Measurements from ENCODE around the gene CACNG5. TPM values are rescaled to one million over a fixed set of nuclear protein-coding genes. Genes with fewer than 3 reads are reported as not detected.

The CACNG5 gene
- total and polyA plus RNA-seq, 2 donors (not counting 1 experiment from before 2014, with no cell fraction given) = not detected

GRCh38 chr17:66849851-66850580 is 15.1 kb downstream of the CACNG5 start:
- H3K27ac Mint-ChIP-seq = no peak overlapping the region
- no peaks in the 10 kb centered on the region for H3K4me1 Mint-ChIP-seq
- H3K27me3 Mint-ChIP-seq = no peaks in the 10 kb centered on the region
- H3K27ac ChIP-seq (ENCODE audit: low read length in 2 of 2) = no peak overlapping the region
- no peaks in the 10 kb centered on the region for H4K20me1 ChIP-seq (ENCODE audit: control insufficient read depth, insufficient read depth, low read length, poor library complexity, severe bottlenecking)
- H3K4me2 ChIP-seq (replicated peaks; ENCODE audit: low read depth, low read length, poor library complexity, severe bottlenecking) = no peak overlapping the region
- no peak for ATAC-seq (ENCODE audit: low read depth)
- no peak overlapping the region for H3K4me3 ChIP-seq (ENCODE audit: control extremely low read depth in 1 of 5, extremely low read depth in 1 of 5, insufficient read depth in 1 of 5, low read depth in 2 of 5, low read length in 4 of 5)
- peaks cover 5% of the 10 kb centered on the region for H3K9me3 Mint-ChIP-seq (ENCODE audit: insufficient read depth)
- H3K4me3 Mint-ChIP-seq = no peak overlapping the region
- H3K9ac ChIP-seq (ENCODE audit: low read length) = no peak overlapping the region
- WGBS (ENCODE audit: insufficient coverage) = 100% methylated on average over 1 of the region's 4 CpGs
- no peaks in the 10 kb centered on the region for H3K36me3 ChIP-seq (replicated peaks in 1 of 2; ENCODE audit: control extremely low read depth in 1 of 2, control insufficient read depth in 1 of 2, extremely low read depth in 1 of 2, insufficient read depth in 2 of 2, low read length in 1 of 2)
- CTCF ChIA-PET = no interaction called here
- H3K4me1 ChIP-seq (ENCODE audit: control insufficient read depth in 2 of 2, insufficient read depth in 2 of 2, low read length in 2 of 2) = no peaks in the 10 kb centered on the region
- TF ChIP-seq, protein P1, sequence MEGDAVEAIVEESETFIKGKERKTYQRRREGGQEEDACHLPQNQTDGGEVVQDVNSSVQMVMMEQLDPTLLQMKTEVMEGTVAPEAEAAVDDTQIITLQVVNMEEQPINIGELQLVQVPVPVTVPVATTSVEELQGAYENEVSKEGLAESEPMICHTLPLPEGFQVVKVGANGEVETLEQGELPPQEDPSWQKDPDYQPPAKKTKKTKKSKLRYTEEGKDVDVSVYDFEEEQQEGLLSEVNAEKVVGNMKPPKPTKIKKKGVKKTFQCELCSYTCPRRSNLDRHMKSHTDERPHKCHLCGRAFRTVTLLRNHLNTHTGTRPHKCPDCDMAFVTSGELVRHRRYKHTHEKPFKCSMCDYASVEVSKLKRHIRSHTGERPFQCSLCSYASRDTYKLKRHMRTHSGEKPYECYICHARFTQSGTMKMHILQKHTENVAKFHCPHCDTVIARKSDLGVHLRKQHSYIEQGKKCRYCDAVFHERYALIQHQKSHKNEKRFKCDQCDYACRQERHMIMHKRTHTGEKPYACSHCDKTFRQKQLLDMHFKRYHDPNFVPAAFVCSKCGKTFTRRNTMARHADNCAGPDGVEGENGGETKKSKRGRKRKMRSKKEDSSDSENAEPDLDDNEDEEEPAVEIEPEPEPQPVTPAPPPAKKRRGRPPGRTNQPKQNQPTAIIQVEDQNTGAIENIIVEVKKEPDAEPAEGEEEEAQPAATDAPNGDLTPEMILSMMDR (IDR thresholded peaks at IDR 0.05) = no peak
- no peak for TF ChIP-seq EZH2 (IDR thresholded peaks at IDR 0.05; ENCODE audit: borderline replicate concordance, insufficient read depth, low read depth, low read length, poor library complexity, severe bottlenecking)
- peaks cover 0 to 19% (median 0%) of the 10 kb centered on the region in 3 donors for H3K9me3 ChIP-seq (ENCODE audit: control extremely low read depth in 1 of 3, control insufficient read depth in 2 of 3, insufficient read depth in 1 of 3, low read length in 2 of 3)
- DNase-seq = no peak
- H3K79me2 ChIP-seq (ENCODE audit: control insufficient read depth, insufficient read depth, low read length) = no peaks in the 10 kb centered on the region
- intact Hi-C loops (cut with micrococcal nuclease) = no loop called here
- H3K27me3 ChIP-seq (replicated peaks in 1 of 4; ENCODE audit: control extremely low read depth in 1 of 4, control insufficient read depth in 3 of 4, insufficient read depth in 4 of 4, low read length in 3 of 4) = peaks cover 0 to 3% (median 0%) of the 10 kb centered on the region in 4 experiments
- H2AFZ ChIP-seq (ENCODE audit: insufficient read depth, low read depth, low read length, poor library complexity, severe bottlenecking) = no peak overlapping the region
- POLR2A ChIA-PET = no interaction called here

- CTCF ChIA-PET = no interaction called here
- POLR2A ChIA-PET = no interaction called here
- Histone ChIP-seq H3K27me3 (replicated peaks in 1 of 4; ENCODE audit: control extremely low read depth in 1 of 4, control insufficient read depth in 3 of 4, insufficient read depth in 4 of 4, low read length in 3 of 4) (peaks cover 0 to 3% (median 0%) of the 10 kb centered on the region in 4 experiments), H3K36me3 (replicated peaks in 1 of 2; ENCODE audit: control extremely low read depth in 1 of 2, control insufficient read depth in 1 of 2, extremely low read depth in 1 of 2, insufficient read depth in 2 of 2, low read length in 1 of 2) (no peaks in the 10 kb centered on the region), H3K4me3 (ENCODE audit: control extremely low read depth in 1 of 5, extremely low read depth in 1 of 5, insufficient read depth in 1 of 5, low read depth in 2 of 5, low read length in 4 of 5) (no peak overlapping the region), H3K4me2 (replicated peaks; ENCODE audit: low read depth, low read length, poor library complexity, severe bottlenecking) (no peak overlapping the region), H3K79me2 (ENCODE audit: control insufficient read depth, insufficient read depth, low read length) (no peaks in the 10 kb centered on the region), H3K27ac (ENCODE audit: low read length in 2 of 2) (no peak overlapping the region), H3K4me1 (ENCODE audit: control insufficient read depth in 2 of 2, insufficient read depth in 2 of 2, low read length in 2 of 2) (no peaks in the 10 kb centered on the region), H3K9ac (ENCODE audit: low read length) (no peak overlapping the region), H3K9me3 (ENCODE audit: control extremely low read depth in 1 of 3, control insufficient read depth in 2 of 3, insufficient read depth in 1 of 3, low read length in 2 of 3) (peaks cover 0 to 19% (median 0%) of the 10 kb centered on the region in 3 donors), H4K20me1 (ENCODE audit: control insufficient read depth, insufficient read depth, low read length, poor library complexity, severe bottlenecking) (no peaks in the 10 kb centered on the region), H2AFZ (ENCODE audit: insufficient read depth, low read depth, low read length, poor library complexity, severe bottlenecking) (no peak overlapping the region)
- Mint-ChIP-seq H3K4me1 (no peaks in the 10 kb centered on the region), H3K9me3 (ENCODE audit: insufficient read depth) (peaks cover 2% of the 10 kb centered on the region), H3K27ac (no peak overlapping the region), H3K27me3 (no peaks in the 10 kb centered on the region), H3K4me3 (no peak overlapping the region)
- intact Hi-C loops (cut with micrococcal nuclease) = no loop called here
- ATAC-seq (ENCODE audit: low read depth) (no peak), DNase-seq (no peak)
- TF ChIP-seq EZH2 (IDR thresholded peaks at IDR 0.05; ENCODE audit: borderline replicate concordance, insufficient read depth, low read depth, low read length, poor library complexity, severe bottlenecking) = no peak
- 60% methylated on average over 2 of the region's 3 CpGs for WGBS (ENCODE audit: insufficient coverage)
Observed at GRCh38 chr17:66850692-66851091, 15.8 kb downstream of the CACNG5 start.
